Jurkat, Clone E6-1 (cell line): Measurements from ENCODE around the gene TMEM150C.

Experiments used
- DNase-seq: peaks from one replicate; pipeline ENCODE4 v3.0.0-alpha.2; 2011; ENCODE audit warnings: low read depth, low spot score
- H3K4me3 ChIP-seq: 2 replicates; pipeline ENCODE4 v1.5.1; 2011; ENCODE audit warnings: mild to moderate bottlenecking, low read length, control low read depth, moderate library complexity

The TMEM150C gene

DNA sequence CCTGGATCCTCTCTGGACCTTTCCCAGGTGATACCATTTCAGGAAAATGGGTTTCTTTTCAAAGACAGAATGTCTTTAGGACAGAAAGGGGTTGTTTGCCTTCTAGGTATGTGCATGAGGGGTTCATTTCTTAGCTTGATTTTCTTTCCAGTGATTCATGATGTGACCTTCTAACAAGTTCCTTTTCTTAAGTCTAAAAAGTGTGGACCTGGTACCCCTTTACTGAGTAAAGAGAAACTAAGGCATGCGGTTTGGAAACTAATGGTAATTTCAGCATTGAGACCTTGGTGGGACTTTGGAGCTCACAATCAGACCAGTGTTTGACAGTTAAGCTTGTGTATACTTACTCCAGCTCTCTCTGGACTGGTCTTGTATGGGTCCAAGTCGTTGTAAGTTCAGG, 122.7 kb downstream of the TMEM150C start:
- no peak overlapping the region for H3K4me3 ChIP-seq
- DNase-seq: no peak

DNA sequence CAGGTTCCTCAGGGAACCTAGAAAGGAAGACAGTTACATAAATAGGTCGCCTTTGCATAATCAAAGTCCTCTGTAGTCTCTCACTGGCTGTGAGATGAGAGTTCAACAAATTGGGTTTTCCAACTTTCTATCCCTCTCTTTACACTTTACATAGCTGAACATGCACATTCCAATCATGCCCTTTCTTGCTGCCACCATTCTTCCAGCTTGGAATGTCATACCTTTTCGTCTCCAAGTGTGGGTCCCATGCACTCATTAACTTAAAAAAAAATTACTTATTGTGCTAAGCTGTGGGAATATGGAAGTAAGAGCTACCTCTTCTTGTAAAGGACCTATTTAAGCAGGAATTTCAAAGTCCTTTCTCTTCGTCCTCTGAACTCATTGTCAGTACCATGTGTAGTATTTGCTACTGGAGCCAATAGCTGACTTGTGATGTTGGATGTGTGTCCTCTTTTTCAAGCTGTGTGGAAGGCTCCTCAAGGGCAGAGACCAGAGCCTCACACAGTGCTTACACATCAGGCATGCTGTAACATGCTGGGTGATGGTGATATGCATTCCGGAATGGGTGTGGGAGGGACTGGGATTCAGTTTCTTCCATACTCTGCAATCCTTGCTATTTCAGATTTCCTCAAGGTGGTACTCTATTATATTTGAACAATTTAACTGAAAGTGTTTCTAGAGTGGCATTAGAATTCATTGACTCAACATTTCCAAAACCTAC, 124.3 kb downstream of the TMEM150C start:
- no peak overlapping the region for H3K4me3 ChIP-seq
- no peak for DNase-seq

DNA sequence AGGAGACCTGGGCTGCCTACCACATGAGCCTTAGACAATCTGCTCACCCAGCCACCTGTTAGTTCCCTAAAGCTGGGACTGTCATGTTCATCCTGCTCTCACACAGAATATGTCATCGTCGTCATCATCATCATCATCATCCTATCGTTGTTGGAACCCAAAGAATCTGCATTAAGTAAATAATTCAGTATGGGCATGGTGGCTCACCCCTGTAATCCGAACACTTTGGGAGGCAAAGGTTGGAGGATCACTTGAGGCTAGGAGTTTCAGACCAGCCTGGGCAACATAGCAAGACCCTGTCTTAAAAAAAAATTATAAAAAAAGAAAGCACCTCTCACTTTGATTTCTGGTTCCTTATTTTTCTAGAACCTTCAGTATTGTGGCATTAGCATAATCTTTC, 125.0 kb downstream of the TMEM150C start:
- H3K4me3 ChIP-seq: no peak overlapping the region
- DNase-seq: no peak

DNA sequence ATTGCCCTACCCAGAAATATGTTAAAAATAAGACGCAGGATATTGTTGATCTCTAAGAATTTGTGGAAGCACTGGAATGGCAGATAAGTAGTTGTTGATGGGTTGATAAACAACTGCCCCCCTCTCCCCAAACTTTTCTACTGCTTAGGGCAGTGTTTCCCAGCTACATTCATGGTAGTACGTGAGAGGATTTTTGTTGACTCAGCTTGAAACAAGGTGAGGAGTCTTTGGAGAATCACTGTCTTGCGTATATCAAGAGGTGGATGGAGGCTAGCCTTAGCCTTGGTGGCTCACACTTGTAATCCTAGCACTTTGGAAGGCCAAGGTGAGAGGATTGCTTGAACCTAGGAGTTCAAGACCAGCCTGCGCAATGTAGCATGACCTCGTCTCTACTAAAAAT, 125.7 kb downstream of the TMEM150C start:
- H3K4me3 ChIP-seq: no peak overlapping the region
- DNase-seq: no peak

DNA sequence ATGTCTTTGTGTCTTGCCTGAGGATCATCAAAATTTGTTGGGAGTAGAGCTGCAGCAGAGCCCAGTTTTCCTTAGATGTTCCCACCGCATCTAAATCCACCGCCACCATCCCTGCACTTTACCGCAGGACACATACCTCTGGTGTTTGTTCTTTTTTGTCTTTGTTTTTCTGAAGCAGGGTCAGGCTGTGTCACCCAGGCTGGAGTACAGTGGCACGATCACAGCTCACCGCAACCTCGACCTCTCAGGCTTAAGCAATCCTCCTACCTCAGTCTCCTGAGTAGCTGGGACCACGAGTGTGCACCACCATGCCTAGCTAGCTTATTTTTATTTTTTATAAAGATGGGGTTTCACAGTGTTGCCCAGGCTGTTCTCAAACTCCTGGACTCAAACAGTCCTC, 126.8 kb downstream of the TMEM150C start:
- DNase-seq: no peak
- H3K4me3 ChIP-seq: no peak overlapping the region

DNA sequence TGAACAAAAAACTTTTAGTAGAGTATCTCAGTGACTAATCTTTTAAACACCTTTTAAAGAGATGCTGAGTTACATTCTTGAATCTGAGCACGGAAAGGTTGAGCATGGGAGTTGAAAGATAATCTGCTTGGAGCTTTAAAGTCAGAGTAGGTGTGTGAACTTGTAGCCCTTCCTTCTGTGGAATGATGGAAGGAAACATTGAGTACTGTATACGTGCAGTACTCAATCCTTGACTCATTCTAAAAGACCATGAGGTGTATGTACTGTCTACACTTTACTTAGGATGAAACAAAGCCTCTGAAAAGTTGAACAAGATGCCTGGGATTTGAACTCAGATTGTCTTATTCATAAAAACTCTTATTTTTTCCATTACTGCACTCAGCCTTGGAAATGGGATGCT, 128.0 kb downstream of the TMEM150C start:
- no peak overlapping the region for H3K4me3 ChIP-seq

More for the DNA sequence above, 128.0 kb downstream of the TMEM150C start:
- DNase-seq: no peak
